Left ventricle myocardium superior (tissue), 1 donor: ENCODE results near the gene ZNF26. TPM values are rescaled to one million over a fixed set of nuclear protein-coding genes. Genes with fewer than 3 reads are reported as not detected.

Experiments used
- ATAC-seq: fragments of 200-7000 bp; cut with Tn5 transposase; one replicate; pipeline ENCODE4 v1.9.1; 2020; ENCODE audit warnings: mild to moderate bottlenecking, moderate library complexity
- DNase-seq: peaks from one replicate; pipeline ENCODE4 v3.0.0-alpha.2; 2020
- intact Hi-C: fragments of 100-400 bp; cut with micrococcal nuclease; formaldehyde crosslinking; loops from one replicate; pipeline ENCODE4 v1.11.0; 2022
- total RNA-seq: library from RNA; stranded (reverse); fragmentation: NEBNext Ultra II Directional; extraction: Animal tissue kit (Norgen Biotek cat#: 25700); gene quantifications from one replicate; pipeline ENCODE4 v1.2.1, GENCODE V29; 2021
- donor health status: DM: no; HTN: yes; CAD: no; lungs with severe emphysema.

ZNF26 gene
- total RNA-seq, 1 donor from 2014 or later: 4.7 TPM

DNA sequence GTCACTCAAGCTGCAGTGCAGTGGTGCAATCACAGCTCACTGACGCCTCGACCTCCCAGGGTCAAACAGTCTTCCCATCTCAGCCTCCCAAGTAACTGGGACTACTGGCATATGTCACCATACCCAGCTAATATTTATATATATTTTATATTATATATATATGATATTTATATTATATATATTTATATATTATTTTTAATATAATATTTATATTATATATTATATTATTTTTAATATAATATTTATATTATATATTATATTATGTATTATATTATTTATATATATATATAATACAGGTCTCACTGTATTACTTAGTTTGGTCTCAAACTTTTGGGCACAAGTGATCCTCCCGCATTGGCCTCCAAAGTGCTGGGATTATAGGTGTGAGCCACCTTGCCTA lies 60.5 kb downstream of the ZNF26 start:
- DNase-seq: no peak
- ATAC-seq: no peak
- intact Hi-C loops: loop anchor here (5.0 kb wide), 1 partner anchor 61 kb away; no protein-coding TSS in a partner anchor

DNA sequence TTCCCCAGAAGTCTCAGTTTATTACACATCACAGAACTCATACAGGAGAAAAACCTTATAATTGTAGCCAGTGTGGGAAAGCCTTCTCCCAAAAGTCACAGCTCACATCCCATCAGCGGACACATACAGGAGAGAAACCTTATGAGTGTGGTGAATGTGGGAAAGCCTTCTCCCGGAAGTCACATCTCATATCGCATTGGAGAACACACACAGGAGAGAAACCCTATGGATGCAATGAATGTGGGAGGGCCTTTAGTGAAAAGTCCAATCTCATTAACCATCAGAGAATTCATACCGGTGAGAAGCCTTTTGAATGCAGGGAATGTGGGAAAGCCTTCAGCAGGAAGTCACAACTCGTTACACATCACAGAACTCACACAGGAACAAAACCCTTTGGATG lies 71.3 kb downstream of the ZNF26 start:
- DNase-seq (no peak), ATAC-seq (no peak)
- intact Hi-C loops: no loop called here

DNA sequence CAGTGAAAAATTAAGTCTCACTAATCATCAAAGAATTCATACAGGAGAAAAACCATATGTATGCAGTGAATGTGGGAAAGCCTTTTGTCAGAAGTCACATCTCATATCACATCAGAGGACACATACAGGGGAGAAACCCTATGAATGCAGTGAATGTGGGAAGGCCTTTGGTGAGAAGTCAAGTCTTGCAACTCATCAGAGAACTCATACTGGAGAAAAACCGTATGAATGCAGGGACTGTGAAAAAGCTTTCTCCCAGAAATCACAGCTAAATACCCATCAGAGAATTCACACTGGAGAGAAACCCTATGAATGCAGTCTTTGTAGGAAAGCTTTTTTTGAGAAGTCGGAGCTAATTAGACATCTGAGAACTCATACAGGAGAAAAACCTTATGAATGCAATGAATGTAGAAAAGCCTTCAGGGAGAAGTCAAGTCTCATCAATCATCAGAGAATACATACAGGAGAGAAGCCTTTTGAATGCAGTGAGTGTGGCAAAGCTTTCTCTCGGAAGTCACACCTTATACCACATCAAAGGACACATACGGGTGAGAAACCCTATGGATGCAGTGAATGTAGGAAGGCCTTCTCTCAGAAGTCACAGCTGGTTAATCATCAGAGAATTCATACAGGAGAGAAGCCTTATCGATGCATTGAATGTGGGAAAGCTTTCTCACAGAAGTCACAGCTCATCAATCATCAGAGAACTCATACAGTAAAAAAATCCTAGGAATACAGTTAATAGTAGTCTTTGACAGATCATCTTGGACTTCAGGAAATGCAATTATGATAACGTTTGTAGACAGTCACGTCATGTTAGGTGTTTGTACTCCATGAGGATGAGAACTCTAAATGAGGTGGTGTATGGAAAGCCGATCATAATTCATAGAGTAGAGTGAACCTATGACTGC lies 72.3 kb downstream of the ZNF26 start:
- no peak for ATAC-seq
- intact Hi-C loops: no loop called here
- no peak for DNase-seq

- intact Hi-C loops: loop anchor here (5.0 kb wide), 1 partner anchor 45 kb away; no protein-coding TSS in a partner anchor
- DNase-seq: no peak
- no peak for ATAC-seq
These were observed 75.8 kb downstream of the ZNF26 start for GRCh38 chr12:133061954-133062353.

GRCh38 chr12:133063556-133063955 lies 77.4 kb downstream of the ZNF26 start:
- no peak for DNase-seq
- no peak for ATAC-seq
- intact Hi-C loops: loop anchor here (5.0 kb wide), 1 partner anchor 44 kb away; no protein-coding TSS in a partner anchor

DNA sequence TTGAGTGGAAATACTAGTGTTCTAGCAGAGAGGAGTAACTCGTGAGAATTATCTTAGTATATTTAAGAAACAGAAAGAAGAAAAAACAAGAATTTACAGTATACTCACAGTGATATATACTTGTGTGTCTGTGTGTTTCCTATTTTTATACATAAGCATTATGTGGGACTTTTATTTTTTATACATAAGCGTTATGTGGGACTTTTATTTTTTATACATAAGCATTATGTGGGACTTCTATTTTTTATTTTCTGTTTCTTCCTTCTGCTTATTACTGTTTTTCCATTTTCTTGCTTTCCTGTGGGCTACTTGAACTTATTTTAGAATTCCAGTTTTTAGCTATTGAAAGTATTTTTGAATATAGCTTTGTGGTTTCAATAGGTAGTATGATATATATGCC lies 87.7 kb downstream of the ZNF26 start:
- intact Hi-C loops: no loop called here
- ATAC-seq (no peak), DNase-seq (no peak)

Other genes starting within 250 kb of the ZNF26 start
- 26.1 TPM for gene ANKLE2, start 224.5 kb upstream of the ZNF26 start, total RNA-seq
- gene GOLGA3, start 157.5 kb upstream of the ZNF26 start, total RNA-seq: 26.3 TPM
- gene CHFR, start 98.8 kb upstream of the ZNF26 start, total RNA-seq: 15.1 TPM
- 13.9 TPM for gene ZNF605, start 30.1 kb upstream of the ZNF26 start, total RNA-seq
- 20.4 TPM for gene ZNF84, start 51.1 kb downstream of the ZNF26 start, total RNA-seq
- gene ZNF140, start 94.6 kb downstream of the ZNF26 start, total RNA-seq: 6.5 TPM
- 1.0 TPM for gene ZNF891, start 143.9 kb downstream of the ZNF26 start, total RNA-seq
- 8.1 TPM for gene ZNF10, start 144.3 kb downstream of the ZNF26 start, total RNA-seq
- 9.6 TPM for gene ZNF268, start 195.1 kb downstream of the ZNF26 start, total RNA-seq
- not detected for gene ANHX, start 249.5 kb downstream of the ZNF26 start, total RNA-seq